H1 (cell line): ENCODE data around the gene APBA2. TPM values are rescaled to one million over a fixed set of nuclear protein-coding genes. Genes with fewer than 3 reads are reported as not detected.

Source experiments
- CTCF ChIA-PET: fragments of 300-600 bp; sonication (Branson Sonifier 250); formaldehyde crosslinking; loops from one replicate; lab custom pipeline; 2021; ENCODE audit not compliant: partially characterized antibody; lab: Charles Lee
- POLR2A ChIA-PET: fragments of 300-600 bp; sonication (Branson Sonifier 250); formaldehyde crosslinking; loops from one replicate; lab custom pipeline; 2021; ENCODE audit warnings: inconsistent platforms; ENCODE audit not compliant: partially characterized antibody; lab: Charles Lee
- DNase-seq, 2 experiments: peaks; one replicate each; pipeline versions ENCODE4 v3.0.0 to v3.0.0-alpha.2; 2010 to 2022; ENCODE audit warnings: low spot score in 2 of 2, low read depth in 1 of 2, mixed read lengths in 1 of 2
- FAIRE-seq: peaks from 2 replicates; lab custom pipeline; 2011; peaks lifted over from hg19 to GRCh38; lab: Jason Lieb, UNC
- H2AFZ ChIP-seq: 2 replicates; pipeline ENCODE4 v1.8.1; 2012; ENCODE audit warnings: low read length, inconsistent platforms
- H2AK5ac ChIP-seq: 2 replicates; pipeline ENCODE4 v1.6.1; 2013; ENCODE audit warnings: low read depth, low read length
- H2BK120ac ChIP-seq: replicated peaks from 2 replicates; pipeline ENCODE3; 2013; ENCODE audit warnings: low read depth, low read length, inconsistent platforms
- H2BK12ac ChIP-seq: 2 replicates; pipeline ENCODE4 v1.6.1; 2013; ENCODE audit warnings: low read depth, low read length
- H2BK15ac ChIP-seq: 2 replicates; pipeline ENCODE4 v1.6.1; 2013; ENCODE audit warnings: low read length
- H2BK20ac ChIP-seq: 2 replicates; pipeline ENCODE4 v1.6.1; 2013; ENCODE audit warnings: low read length
- H2BK5ac ChIP-seq: 2 replicates; pipeline ENCODE4 v1.6.1; 2013; ENCODE audit warnings: low read depth, low read length
- H3K14ac ChIP-seq: 2 replicates; pipeline ENCODE4 v1.6.1; 2013; ENCODE audit warnings: inconsistent platforms; ENCODE audit not compliant: insufficient read length
- H3K18ac ChIP-seq: 2 replicates; pipeline ENCODE4 v1.6.1; 2013; ENCODE audit warnings: low read length; ENCODE audit errors: extremely low read depth
- H3K23ac ChIP-seq: 2 replicates; pipeline ENCODE4 v1.6.1; 2013; ENCODE audit warnings: inconsistent platforms; ENCODE audit not compliant: insufficient read length
- H3K23me2 ChIP-seq: 2 replicates; pipeline ENCODE4 v1.6.1; 2013; ENCODE audit warnings: low read depth, low read length
- H3K27ac ChIP-seq: 2 replicates; pipeline ENCODE4 v1.6.1; 2011; ENCODE audit warnings: low read depth, low read length, inconsistent platforms
- H3K27me3 ChIP-seq, 4 experiments: replicated peaks in 1 of 4; 1 replicate in 1 of 4; 2 replicates in 3 of 4; pipeline versions ENCODE4 v1.6.1 to v1.8.1; 2011 to 2013; ENCODE audit warnings: low read length in 3 of 4, mild to moderate bottlenecking in 3 of 4, inconsistent platforms in 2 of 4, mixed read lengths in 2 of 4, moderate library complexity in 1 of 4; ENCODE audit not compliant: control insufficient read depth in 3 of 4, insufficient read depth in 3 of 4; ENCODE audit errors: extremely low read depth in 1 of 4
- H3K36me3 ChIP-seq, 4 experiments: 2 replicates each; pipeline versions ENCODE4 v1.6.1 to v1.8.1; 2011 to 2013; ENCODE audit warnings: mild to moderate bottlenecking in 4 of 4, low read length in 3 of 4, moderate library complexity in 2 of 4, control low read depth in 1 of 4, inconsistent platforms in 1 of 4; ENCODE audit not compliant: insufficient read depth in 4 of 4, control insufficient read depth in 2 of 4
- H3K4ac ChIP-seq: replicated peaks from 2 replicates; pipeline ENCODE3; 2013; ENCODE audit warnings: low read length, low read depth, mixed read lengths, inconsistent platforms; ENCODE audit not compliant: insufficient read length
- H3K4me1 ChIP-seq, 4 experiments: replicated peaks in 1 of 4; 1 replicate in 1 of 4; 2 replicates in 3 of 4; pipeline versions ENCODE4 v1.6.1 to v1.8.1; 2011 to 2013; ENCODE audit warnings: low read length in 3 of 4, inconsistent platforms in 2 of 4, mixed read lengths in 1 of 4; ENCODE audit not compliant: insufficient read depth in 4 of 4, control insufficient read depth in 3 of 4
- H3K4me2 ChIP-seq, 2 experiments: 2 replicates each; pipeline versions ENCODE4 v1.6.1 to v1.8.1; 2011 to 2013; ENCODE audit warnings: low read depth in 2 of 2, low read length in 2 of 2, control low read depth in 1 of 2, inconsistent platforms in 1 of 2, mild to moderate bottlenecking in 1 of 2; ENCODE audit not compliant: insufficient read depth in 1 of 2
- H3K4me3 ChIP-seq, 4 experiments: fragments of 200-600, 300-600 bp in 1 of 4; sonication (generic), shearing (Covaris generic), sonication (Bioruptor Twin) in 1 of 4; 2 replicates each; pipeline versions ENCODE4 v1.5.1 to v1.8.1; 2011 to 2016; ENCODE audit warnings: low read length in 4 of 4, low read depth in 3 of 4, control low read depth in 2 of 4, inconsistent platforms in 2 of 4, mild to moderate bottlenecking in 2 of 4, mixed read lengths in 1 of 4, moderate library complexity in 1 of 4; ENCODE audit not compliant: insufficient read depth in 2 of 4; ENCODE audit errors: extremely low read depth in 1 of 4
- H3K56ac ChIP-seq: replicated peaks from 2 replicates; pipeline ENCODE3; 2013; ENCODE audit warnings: low read depth, mild to moderate bottlenecking, mixed read lengths, low read length, inconsistent platforms; ENCODE audit not compliant: insufficient read length
- H3K79me1 ChIP-seq: 2 replicates; pipeline ENCODE4 v1.6.1; 2013; ENCODE audit warnings: low read depth, low read length, control low read depth
- H3K79me2 ChIP-seq, 2 experiments: 2 replicates each; pipeline versions ENCODE4 v1.6.1 to v1.8.1; 2012 to 2013; ENCODE audit warnings: low read length in 2 of 2, mild to moderate bottlenecking in 2 of 2, inconsistent platforms in 1 of 2; ENCODE audit not compliant: insufficient read depth in 2 of 2, control insufficient read depth in 1 of 2
- H3K9ac ChIP-seq, 4 experiments: replicated peaks in 1 of 4; 1 replicate in 1 of 4; 2 replicates in 3 of 4; pipeline versions ENCODE4 v1.6.1 to v1.8.1; 2011 to 2013; ENCODE audit warnings: low read depth in 3 of 4, low read length in 3 of 4, control low read depth in 2 of 4, mild to moderate bottlenecking in 2 of 4, moderate library complexity in 2 of 4, inconsistent platforms in 1 of 4; ENCODE audit errors: extremely low read depth in 1 of 4
- H3K9me3 ChIP-seq, 2 experiments: 2 replicates each; pipeline versions ENCODE4 v1.6.1 to v1.8.1; 2012 to 2013; ENCODE audit warnings: mild to moderate bottlenecking in 2 of 2, moderate library complexity in 2 of 2, control low read depth in 1 of 2, inconsistent platforms in 1 of 2, low read depth in 1 of 2, low read length in 1 of 2, mixed read lengths in 1 of 2; ENCODE audit not compliant: insufficient read depth in 2 of 2
- H4K20me1 ChIP-seq, 2 experiments: replicated peaks in 1 of 2; 2 replicates each; pipeline versions ENCODE3 to v1.8.1; 2011 to 2013; ENCODE audit warnings: inconsistent platforms in 2 of 2, low read length in 2 of 2, mild to moderate bottlenecking in 1 of 2; ENCODE audit not compliant: insufficient read depth in 2 of 2, control insufficient read depth in 1 of 2
- H4K5ac ChIP-seq: 2 replicates; pipeline ENCODE4 v1.6.1; 2013; ENCODE audit warnings: low read length, low read depth, mixed read lengths, inconsistent platforms; ENCODE audit not compliant: insufficient read length
- H4K8ac ChIP-seq: 2 replicates; pipeline ENCODE4 v1.8.0; 2013; ENCODE audit warnings: mild to moderate bottlenecking, moderate library complexity, low read length, inconsistent platforms; ENCODE audit not compliant: insufficient read depth; ENCODE audit errors: extremely low read depth
- H4K91ac ChIP-seq: replicated peaks from 2 replicates; pipeline ENCODE3; 2013; ENCODE audit warnings: low read length, mixed read lengths, inconsistent platforms; ENCODE audit not compliant: insufficient read length
- SRF ChIP-seq: IDR thresholded peaks from 2 replicates; pipeline ENCODE4 v1.6.1; 2011; ENCODE audit warnings: mild to moderate bottlenecking, low read depth, low read length, moderate library complexity
- YY1 ChIP-seq: IDR thresholded peaks from 2 replicates; pipeline ENCODE4 v1.6.1; 2011; ENCODE audit warnings: low read depth, mild to moderate bottlenecking, low read length
- WGBS, 2 experiments: shearing (Covaris generic) in 1 of 2; methylation state at CpG; one replicate each; pipeline versions ENCODE4 v1.1.6 to v1.1.7; 2013 to 2015; ENCODE audit warnings: low lambda C conversion rate in 2 of 2, mixed read lengths in 2 of 2, inconsistent platforms in 1 of 2, low coverage in 1 of 2, missing lambda C conversion rate in 1 of 2; ENCODE audit not compliant: insufficient replicate concordance in 2 of 2, insufficient coverage in 1 of 2, insufficient read length in 1 of 2; ENCODE audit errors: extremely low coverage in 1 of 2, missing lambda C conversion rate in 1 of 2; 5-methylcytosine and 5-hydroxymethylcytosine counted together
- polyA plus RNA-seq, 7 experiments: library from polyadenylated mRNA; depleted of rRNA in 3 of 7; stranded (reverse) in 5 of 7; unstranded in 2 of 7; fragments of >200 nt in 5 of 7; fragments of 200-250 nt in 2 of 7; gene quantifications; 1 replicate in 5 of 7; 2 replicates in 1 of 7; 4 replicates in 1 of 7; pipeline versions ENCODE4 v1.2.1 to v1.2.3, GENCODE V29; 2011 to 2013; ENCODE audit warnings: missing spikeins in 2 of 7, mixed read lengths in 2 of 7
- total RNA-seq: library from RNA; stranded (reverse); fragmentation: NEBNext Ultra II Directional; extraction: Animal tissue kit (Norgen Biotek cat#: 25700); gene quantifications from 2 replicates; pipeline ENCODE4 v1.2.1, GENCODE V29; 2021

The APBA2 gene
- total and polyA plus RNA-seq, 2 of the 8 experiments (the other 6 are each of a cell fraction or from before 2014, with no cell fraction given): 15.5 to 19.0 TPM

- ChIA-PET CTCF (interaction anchor here (1.0 to 4.8 kb wide), 9 partner anchors 10 to 183 kb away, joined by 3 to 90 read pairs (median 7); no protein-coding TSS in a partner anchor), POLR2A (interaction anchor here (1.0 kb wide), 1 partner anchor 10 kb away, joined by 3 read pairs; no protein-coding TSS in a partner anchor)
- TF ChIP-seq SRF: no peak
- no peak for TF ChIP-seq YY1
Observed at GRCh38 chr15:29105151-29105854, 219.5 kb downstream of the APBA2 start.

More at GRCh38 chr15:29105151-29105854, 219.5 kb downstream of the APBA2 start:
- H3K4ac ChIP-seq: no peak overlapping the region
- H4K91ac ChIP-seq: no peak overlapping the region
- no peak overlapping the region for H3K56ac ChIP-seq
- H2BK120ac ChIP-seq: no peak overlapping the region
- no peak for FAIRE-seq
- no peak overlapping the region for H3K9ac ChIP-seq
- H3K23ac ChIP-seq: no peak overlapping the region
- H3K18ac ChIP-seq: no peak overlapping the region
- no peaks in the 10 kb centered on the region for H3K36me3 ChIP-seq
- H3K4me1 ChIP-seq: peaks cover 0 to 14% (median 5%) of the 10 kb centered on the region in 4 experiments; a peak in 5 of 7 replicates
- no peak overlapping the region for H3K4me3 ChIP-seq
- no peak overlapping the region for H2AK5ac ChIP-seq
- no peaks in the 10 kb centered on the region for H3K9me3 ChIP-seq
- no peaks in the 10 kb centered on the region for H3K27me3 ChIP-seq
- no peak overlapping the region for H2AFZ ChIP-seq
- no peak overlapping the region for H2BK12ac ChIP-seq
- no peak overlapping the region for H2BK20ac ChIP-seq
- no peaks in the 10 kb centered on the region for H4K20me1 ChIP-seq
- H4K5ac ChIP-seq: no peak overlapping the region
- no peak overlapping the region for H2BK5ac ChIP-seq
- no peaks in the 10 kb centered on the region for H3K23me2 ChIP-seq
- H3K27ac ChIP-seq: no peak overlapping the region
- no peak overlapping the region for H3K4me2 ChIP-seq
- H3K14ac ChIP-seq: no peak overlapping the region
- H3K79me1 ChIP-seq: no peaks in the 10 kb centered on the region
- DNase-seq: no peak
- no peak overlapping the region for H4K8ac ChIP-seq
- 90% methylated on average over 20 of the region's 22 CpGs; no CpG with 5 or more reads in 1 of the 2 experiments for WGBS, 2 experiments
- no peak overlapping the region for H2BK15ac ChIP-seq
- H3K79me2 ChIP-seq: no peaks in the 10 kb centered on the region
